WTC11 (cell line): Measurements from ENCODE around the gene ATP2C1. TPM values are rescaled to one million over a fixed set of nuclear protein-coding genes. Genes with fewer than 3 reads are reported as not detected.

Source experiments
- ATAC-seq: fragments of 200-7000 bp; cut with Tn5 transposase; 2 replicates; pipeline ENCODE4 v1.10.0; 2021; ENCODE audit warnings: mild to moderate bottlenecking, moderate library complexity
- CTCF ChIA-PET: fragments of 300-600 bp; sonication (Branson Sonifier 250); formaldehyde crosslinking; loops from one replicate; lab custom pipeline; 2021; ENCODE audit warnings: antibody characterized with exemption; lab: Charles Lee
- POLR2A ChIA-PET: fragments of 350-600 bp; sonication (Branson Sonifier 250); formaldehyde crosslinking; loops from one replicate; lab custom pipeline; 2021; ENCODE audit warnings: antibody characterized with exemption; lab: Charles Lee
- DNase-seq: peaks from one replicate; pipeline ENCODE4 v3.0.0; 2021; ENCODE audit warnings: low spot score
- H3K27ac Mint-ChIP-seq: 2 replicates; pipeline ENCODE4 v1.8.0; 2021; ENCODE audit warnings: mixed read lengths
- H3K27me3 Mint-ChIP-seq: 2 replicates; pipeline ENCODE4 v1.8.0; 2021; ENCODE audit warnings: low read depth, mild to moderate bottlenecking, moderate library complexity, mixed read lengths
- H3K36me3 Mint-ChIP-seq: 2 replicates; pipeline ENCODE4 v1.8.0; 2021; ENCODE audit warnings: mixed read lengths
- H3K4me1 Mint-ChIP-seq: 2 replicates; pipeline ENCODE4 v1.8.0; 2022; ENCODE audit warnings: mixed read lengths
- H3K4me3 Mint-ChIP-seq: 2 replicates; pipeline ENCODE4 v1.8.0; 2021; ENCODE audit warnings: mild to moderate bottlenecking, moderate library complexity, mixed read lengths
- H3K9me3 Mint-ChIP-seq: 2 replicates; pipeline ENCODE4 v1.8.0; 2021; ENCODE audit warnings: mixed read lengths
- CREM ChIP-seq: sonication (generic); formaldehyde crosslinking; IDR thresholded peaks from 2 replicates; pipeline ENCODE4 v1.8.1; 2022; ENCODE audit warnings: mild to moderate bottlenecking, missing genetic modification reagents, moderate library complexity
- FOXK1 ChIP-seq: sonication (generic); formaldehyde crosslinking; IDR thresholded peaks from 2 replicates; pipeline ENCODE4 v1.8.0; 2022; ENCODE audit warnings: mild to moderate bottlenecking, moderate library complexity, missing genetic modification reagents
- FOXP1 ChIP-seq: sonication (generic); formaldehyde crosslinking; IDR thresholded peaks from 2 replicates; pipeline ENCODE4 v1.8.0; 2022; ENCODE audit warnings: missing genetic modification reagents, mild to moderate bottlenecking, moderate library complexity, borderline replicate concordance
- FOXP4 ChIP-seq: sonication (generic); formaldehyde crosslinking; IDR thresholded peaks from 2 replicates; pipeline ENCODE4 v1.8.0; 2022; ENCODE audit warnings: mild to moderate bottlenecking, missing genetic modification reagents
- GABPB1 ChIP-seq: sonication (generic); formaldehyde crosslinking; IDR thresholded peaks from 2 replicates; pipeline ENCODE4 v1.8.1; 2023; ENCODE audit warnings: mild to moderate bottlenecking, missing genetic modification reagents
- GRHL2 ChIP-seq: fragments of 250-450 bp; sonication (Bioruptor Pico); IDR thresholded peaks from 2 replicates; pipeline ENCODE4 v1.8.0; 2022; ENCODE audit warnings: mild to moderate bottlenecking, moderate library complexity; ENCODE audit not compliant: insufficient replicate concordance, severe bottlenecking
- IRF2 ChIP-seq: sonication (generic); formaldehyde crosslinking; IDR thresholded peaks from 2 replicates; pipeline ENCODE4 v1.8.0; 2022; ENCODE audit warnings: low read depth, missing genetic modification reagents, borderline replicate concordance
- KAT7 ChIP-seq: sonication (generic); formaldehyde crosslinking; IDR thresholded peaks from 2 replicates; pipeline ENCODE4 v1.8.1; 2023; ENCODE audit warnings: missing genetic modification reagents, mild to moderate bottlenecking, borderline replicate concordance
- MLX ChIP-seq: sonication (generic); formaldehyde crosslinking; IDR thresholded peaks from 2 replicates; pipeline ENCODE4 v1.8.1; 2023; ENCODE audit warnings: mild to moderate bottlenecking, missing genetic modification reagents, moderate library complexity
- NFATC4 ChIP-seq: fragments of 250-450 bp; sonication (Bioruptor Pico); IDR thresholded peaks from 2 replicates; pipeline ENCODE4 v1.9.0; 2021; ENCODE audit warnings: mild to moderate bottlenecking
- NR2C2 ChIP-seq: sonication (generic); formaldehyde crosslinking; IDR thresholded peaks from 2 replicates; pipeline ENCODE4 v1.8.0; 2022; ENCODE audit warnings: mild to moderate bottlenecking, missing genetic modification reagents
- OVOL2 ChIP-seq: fragments of 250-450 bp; sonication (Bioruptor Pico); IDR thresholded peaks from 2 replicates; pipeline ENCODE4 v1.9.0; 2021; ENCODE audit warnings: mild to moderate bottlenecking, borderline replicate concordance
- PREB ChIP-seq: sonication (generic); formaldehyde crosslinking; IDR thresholded peaks from 2 replicates; pipeline ENCODE4 v1.8.1; 2022; ENCODE audit warnings: mild to moderate bottlenecking, missing genetic modification reagents, moderate library complexity, borderline replicate concordance
- PRRX2 ChIP-seq: fragments of 250-450 bp; sonication (Bioruptor Pico); IDR thresholded peaks from 2 replicates; pipeline ENCODE4 v1.8.0; 2021; ENCODE audit warnings: mild to moderate bottlenecking
- RELA ChIP-seq: sonication (generic); formaldehyde crosslinking; IDR thresholded peaks from 2 replicates; pipeline ENCODE4 v1.8.1; 2022; ENCODE audit warnings: missing genetic modification reagents, mild to moderate bottlenecking, borderline replicate concordance
- SOX15 ChIP-seq: fragments of 250-450 bp; sonication (Bioruptor Pico); IDR thresholded peaks from 2 replicates; pipeline ENCODE4 v1.9.0; 2021; ENCODE audit warnings: mild to moderate bottlenecking
- TCF7 ChIP-seq: sonication (generic); formaldehyde crosslinking; IDR thresholded peaks from 2 replicates; pipeline ENCODE4 v1.8.0; 2022; ENCODE audit warnings: mild to moderate bottlenecking, low read depth, missing genetic modification reagents, moderate library complexity
- TP53 ChIP-seq: sonication (generic); formaldehyde crosslinking; IDR thresholded peaks from 2 replicates; pipeline ENCODE4 v1.8.1; 2023; ENCODE audit warnings: mild to moderate bottlenecking, missing genetic modification reagents
- ZBTB21 ChIP-seq: sonication (generic); formaldehyde crosslinking; IDR thresholded peaks from 2 replicates; pipeline ENCODE4 v1.8.1; 2023; ENCODE audit warnings: mild to moderate bottlenecking, missing genetic modification reagents, borderline replicate concordance
- ZNF121 ChIP-seq: sonication (generic); formaldehyde crosslinking; IDR thresholded peaks from 2 replicates; pipeline ENCODE4 v1.8.0; 2023; ENCODE audit warnings: missing genetic modification reagents
- ZNF317 ChIP-seq: sonication (generic); formaldehyde crosslinking; IDR thresholded peaks from 2 replicates; pipeline ENCODE4 v1.8.1; 2023; ENCODE audit warnings: low read depth, mild to moderate bottlenecking, moderate library complexity, missing genetic modification reagents, borderline replicate concordance
- ZNF396 ChIP-seq: fragments of 250-450 bp; sonication (Bioruptor Pico); IDR thresholded peaks from 2 replicates; pipeline ENCODE4 v1.8.0; 2021; ENCODE audit warnings: mild to moderate bottlenecking, moderate library complexity, borderline replicate concordance
- ZNF423 ChIP-seq: fragments of 250-450 bp; sonication (Bioruptor Pico); IDR thresholded peaks from 2 replicates; pipeline ENCODE4 v2.1.2; 2022; ENCODE audit warnings: mild to moderate bottlenecking, moderate library complexity
- total RNA-seq: library from RNA; stranded (reverse); gene quantifications from 3 replicates; pipeline ENCODE4 v1.2.3, GENCODE V29; 2021
- TF ChIP-seq, protein P1 (sequence below): fragments of 250-450 bp; sonication (Bioruptor Pico); IDR thresholded peaks from 2 replicates; pipeline ENCODE4 v1.9.0; 2021; ENCODE audit warnings: mild to moderate bottlenecking
- TF ChIP-seq, protein P2 (sequence below): sonication (generic); formaldehyde crosslinking; conservative IDR thresholded peaks from 2 replicates; pipeline ENCODE4 v1.8.1; 2022; ENCODE audit warnings: mild to moderate bottlenecking, missing genetic modification reagents

Gene ATP2C1
- total RNA-seq, 1 experiment from 2014 or later = 62.5 TPM

GRCh38 chr3:130844462-130844861, 49.4 kb upstream of the ATP2C1 start (continued):
- TF ChIP-seq PRRX2 (CRISPR knock-in tag) (no peak), TP53 (CRISPR knock-in tag) (no peak), TCF7 (no peak), MLX (no peak), ZBTB21 (CRISPR knock-in tag) (no peak), ZNF396 (CRISPR knock-in tag) (no peak)

DNA sequence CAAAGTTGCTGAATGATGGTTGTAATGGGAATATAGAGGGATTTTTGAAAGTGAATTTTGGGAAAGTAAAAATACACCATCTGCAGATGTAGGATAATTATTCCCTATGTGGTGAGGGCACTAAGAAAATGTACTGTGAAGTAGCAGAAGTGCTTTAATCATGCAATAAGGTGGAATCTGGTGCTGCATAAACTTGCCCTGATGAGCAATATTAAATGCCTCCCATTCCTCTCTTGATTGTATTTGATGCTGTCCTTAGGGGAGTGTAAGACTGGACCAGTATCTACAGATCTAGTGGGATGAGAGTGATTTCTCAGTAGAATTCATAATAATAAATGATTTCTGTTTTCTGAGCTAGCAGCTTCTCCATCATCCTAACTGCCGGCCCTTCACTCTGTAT, 47.7 kb upstream of the ATP2C1 start:
- no peaks in the 10 kb centered on the region for H3K36me3 Mint-ChIP-seq
- no peaks in the 10 kb centered on the region for H3K9me3 Mint-ChIP-seq
- peaks cover 3% of the 10 kb centered on the region; the same call in 1 of the 2 replicates for H3K27me3 Mint-ChIP-seq
- DNase-seq (no peak), ATAC-seq (no peak)
- H3K4me3 Mint-ChIP-seq = no peak overlapping the region
- ChIA-PET POLR2A (interaction anchor here (0.6 kb wide), 1 partner anchor 100 kb away, joined by 3 read pairs; no protein-coding TSS in a partner anchor), CTCF (no interaction called here)
- no peak overlapping the region for H3K27ac Mint-ChIP-seq
- TF ChIP-seq ZNF317 (CRISPR knock-in tag) = no peak
- no peak for TF ChIP-seq TP53 (CRISPR knock-in tag)
- no peak for TF ChIP-seq SOX15 (CRISPR knock-in tag)
- no peak for TF ChIP-seq OVOL2 (CRISPR knock-in tag)
- H3K4me1 Mint-ChIP-seq = peaks cover 53% of the 10 kb centered on the region

GRCh38 chr3:130849091-130849552, 44.8 kb upstream of the ATP2C1 start:
- Mint-ChIP-seq H3K36me3 (no peaks in the 10 kb centered on the region), H3K4me1 (peaks cover 45% of the 10 kb centered on the region)
- peak; percentile 84 for ATAC-seq
- POLR2A ChIA-PET = interaction anchor here (1.6 kb wide), 1 partner anchor 45 kb away, joined by 6 read pairs; the partner anchor contains the start of gene ATP2C1
- DNase-seq = peak; percentile 15
- TF ChIP-seq GRHL2 (no peak), ZNF396 (CRISPR knock-in tag) (no peak), PREB (CRISPR knock-in tag) (no peak), TP53 (CRISPR knock-in tag) (no peak), FOXP4 (CRISPR knock-in tag) (no peak), GABPB1 (CRISPR knock-in tag) (no peak), RELA (CRISPR knock-in tag) (no peak), NR2C2 (CRISPR knock-in tag) (no peak), KAT7 (no peak), CREM (CRISPR knock-in tag) (no peak), FOXP1 (no peak), FOXK1 (CRISPR knock-in tag) (no peak), ZNF121 (no peak), ZNF423 (CRISPR knock-in tag) (no peak), NFATC4 (CRISPR knock-in tag) (no peak), IRF2 (no peak)
- TF ChIP-seq, protein P1, sequence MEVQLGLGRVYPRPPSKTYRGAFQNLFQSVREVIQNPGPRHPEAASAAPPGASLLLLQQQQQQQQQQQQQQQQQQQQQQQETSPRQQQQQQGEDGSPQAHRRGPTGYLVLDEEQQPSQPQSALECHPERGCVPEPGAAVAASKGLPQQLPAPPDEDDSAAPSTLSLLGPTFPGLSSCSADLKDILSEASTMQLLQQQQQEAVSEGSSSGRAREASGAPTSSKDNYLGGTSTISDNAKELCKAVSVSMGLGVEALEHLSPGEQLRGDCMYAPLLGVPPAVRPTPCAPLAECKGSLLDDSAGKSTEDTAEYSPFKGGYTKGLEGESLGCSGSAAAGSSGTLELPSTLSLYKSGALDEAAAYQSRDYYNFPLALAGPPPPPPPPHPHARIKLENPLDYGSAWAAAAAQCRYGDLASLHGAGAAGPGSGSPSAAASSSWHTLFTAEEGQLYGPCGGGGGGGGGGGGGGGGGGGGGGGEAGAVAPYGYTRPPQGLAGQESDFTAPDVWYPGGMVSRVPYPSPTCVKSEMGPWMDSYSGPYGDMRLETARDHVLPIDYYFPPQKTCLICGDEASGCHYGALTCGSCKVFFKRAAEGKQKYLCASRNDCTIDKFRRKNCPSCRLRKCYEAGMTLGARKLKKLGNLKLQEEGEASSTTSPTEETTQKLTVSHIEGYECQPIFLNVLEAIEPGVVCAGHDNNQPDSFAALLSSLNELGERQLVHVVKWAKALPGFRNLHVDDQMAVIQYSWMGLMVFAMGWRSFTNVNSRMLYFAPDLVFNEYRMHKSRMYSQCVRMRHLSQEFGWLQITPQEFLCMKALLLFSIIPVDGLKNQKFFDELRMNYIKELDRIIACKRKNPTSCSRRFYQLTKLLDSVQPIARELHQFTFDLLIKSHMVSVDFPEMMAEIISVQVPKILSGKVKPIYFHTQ = no peak
- TF ChIP-seq, protein P2, sequence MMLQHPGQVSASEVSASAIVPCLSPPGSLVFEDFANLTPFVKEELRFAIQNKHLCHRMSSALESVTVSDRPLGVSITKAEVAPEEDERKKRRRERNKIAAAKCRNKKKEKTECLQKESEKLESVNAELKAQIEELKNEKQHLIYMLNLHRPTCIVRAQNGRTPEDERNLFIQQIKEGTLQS = no peak
- TF ChIP-seq, all 79 proteins: peak for 0
- peaks cover 3% of the 10 kb centered on the region; the same call in 1 of the 2 replicates for H3K27me3 Mint-ChIP-seq
- no peak overlapping the region for H3K4me3 Mint-ChIP-seq
- no peak overlapping the region for H3K27ac Mint-ChIP-seq
- no peaks in the 10 kb centered on the region for H3K9me3 Mint-ChIP-seq
- CTCF ChIA-PET = interaction anchor here (1.4 to 2.4 kb wide), 2 partner anchors 44 to 89 kb away, joined by 6 to 10 read pairs; partner anchors contain the start of gene ATP2C1
